Panc1 (cell line): ENCODE measurements around the gene P2RX4.
A peak's percentile ranks its signal among the peaks of the same experiment; 100 is the strongest.
"Not testable (repeated sequence)": the region's sequence is repeated elsewhere in the genome, so short reads cannot be mapped to it uniquely, and the experiment has no call there.

ENCODE experiments used
- POLR2AphosphoS5 ChIP-seq: IDR thresholded peaks from 2 replicates; pipeline ENCODE4 v1.6.1; 2012; ENCODE audit warnings: mild to moderate bottlenecking, low read depth, low read length, moderate library complexity
- TCF7L2 ChIP-seq: IDR thresholded peaks from 2 replicates; pipeline ENCODE4 v1.6.1; 2011; ENCODE audit warnings: mild to moderate bottlenecking, low read depth, low read length, inconsistent platforms
- TF ChIP-seq, protein P1 (sequence below): fragments of 450-650 bp; IDR thresholded peaks from 2 replicates; pipeline ENCODE4 v1.5.1; 2017; ENCODE audit warnings: mild to moderate bottlenecking
- TF ChIP-seq, protein P2 (sequence below), 2 experiments: IDR thresholded peaks; 2 replicates each; pipeline ENCODE4 v1.6.1; 2011 to 2012; ENCODE audit warnings: low read depth in 2 of 2, control low read depth in 1 of 2, low read length in 1 of 2, mild to moderate bottlenecking in 1 of 2, moderate library complexity in 1 of 2; ENCODE audit not compliant: insufficient read depth in 1 of 2

DNA sequence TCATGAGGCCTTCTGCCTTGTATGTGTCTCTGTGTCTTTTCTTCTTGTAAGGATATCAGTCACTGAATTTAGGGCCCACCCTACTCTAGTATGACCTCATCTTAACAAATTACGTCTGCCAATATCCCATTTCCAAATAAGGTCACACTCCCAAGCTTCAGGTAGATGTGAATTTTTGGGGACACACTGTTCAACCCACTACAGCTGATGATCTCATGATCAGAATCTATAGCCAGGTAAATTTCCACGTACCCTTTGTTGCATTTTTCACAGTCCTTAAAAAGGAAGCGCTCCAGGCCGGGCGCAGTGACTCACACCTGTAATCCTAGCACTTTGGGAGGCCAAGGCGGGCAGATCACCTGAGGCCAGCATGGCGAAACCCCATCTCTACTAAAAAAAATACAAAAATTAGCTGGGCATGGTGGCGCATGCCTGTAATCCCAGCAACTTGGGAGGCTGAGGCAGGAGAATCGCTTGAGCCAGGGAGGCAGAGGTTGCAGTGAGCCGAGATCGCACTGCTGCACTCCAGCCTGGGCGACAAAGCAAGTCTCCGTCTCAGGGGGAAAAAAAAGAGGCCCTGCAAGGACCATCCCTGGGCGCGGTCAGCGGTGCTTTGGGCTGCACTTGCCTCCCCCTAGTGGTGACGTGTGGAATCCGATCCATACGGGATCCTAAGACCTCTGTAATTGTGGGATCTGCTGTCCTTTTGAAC is 20.1 kb downstream of the P2RX4 start:
- TF ChIP-seq, protein P1, sequence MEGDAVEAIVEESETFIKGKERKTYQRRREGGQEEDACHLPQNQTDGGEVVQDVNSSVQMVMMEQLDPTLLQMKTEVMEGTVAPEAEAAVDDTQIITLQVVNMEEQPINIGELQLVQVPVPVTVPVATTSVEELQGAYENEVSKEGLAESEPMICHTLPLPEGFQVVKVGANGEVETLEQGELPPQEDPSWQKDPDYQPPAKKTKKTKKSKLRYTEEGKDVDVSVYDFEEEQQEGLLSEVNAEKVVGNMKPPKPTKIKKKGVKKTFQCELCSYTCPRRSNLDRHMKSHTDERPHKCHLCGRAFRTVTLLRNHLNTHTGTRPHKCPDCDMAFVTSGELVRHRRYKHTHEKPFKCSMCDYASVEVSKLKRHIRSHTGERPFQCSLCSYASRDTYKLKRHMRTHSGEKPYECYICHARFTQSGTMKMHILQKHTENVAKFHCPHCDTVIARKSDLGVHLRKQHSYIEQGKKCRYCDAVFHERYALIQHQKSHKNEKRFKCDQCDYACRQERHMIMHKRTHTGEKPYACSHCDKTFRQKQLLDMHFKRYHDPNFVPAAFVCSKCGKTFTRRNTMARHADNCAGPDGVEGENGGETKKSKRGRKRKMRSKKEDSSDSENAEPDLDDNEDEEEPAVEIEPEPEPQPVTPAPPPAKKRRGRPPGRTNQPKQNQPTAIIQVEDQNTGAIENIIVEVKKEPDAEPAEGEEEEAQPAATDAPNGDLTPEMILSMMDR, result peak; percentile 96
- TF ChIP-seq, protein P2, sequence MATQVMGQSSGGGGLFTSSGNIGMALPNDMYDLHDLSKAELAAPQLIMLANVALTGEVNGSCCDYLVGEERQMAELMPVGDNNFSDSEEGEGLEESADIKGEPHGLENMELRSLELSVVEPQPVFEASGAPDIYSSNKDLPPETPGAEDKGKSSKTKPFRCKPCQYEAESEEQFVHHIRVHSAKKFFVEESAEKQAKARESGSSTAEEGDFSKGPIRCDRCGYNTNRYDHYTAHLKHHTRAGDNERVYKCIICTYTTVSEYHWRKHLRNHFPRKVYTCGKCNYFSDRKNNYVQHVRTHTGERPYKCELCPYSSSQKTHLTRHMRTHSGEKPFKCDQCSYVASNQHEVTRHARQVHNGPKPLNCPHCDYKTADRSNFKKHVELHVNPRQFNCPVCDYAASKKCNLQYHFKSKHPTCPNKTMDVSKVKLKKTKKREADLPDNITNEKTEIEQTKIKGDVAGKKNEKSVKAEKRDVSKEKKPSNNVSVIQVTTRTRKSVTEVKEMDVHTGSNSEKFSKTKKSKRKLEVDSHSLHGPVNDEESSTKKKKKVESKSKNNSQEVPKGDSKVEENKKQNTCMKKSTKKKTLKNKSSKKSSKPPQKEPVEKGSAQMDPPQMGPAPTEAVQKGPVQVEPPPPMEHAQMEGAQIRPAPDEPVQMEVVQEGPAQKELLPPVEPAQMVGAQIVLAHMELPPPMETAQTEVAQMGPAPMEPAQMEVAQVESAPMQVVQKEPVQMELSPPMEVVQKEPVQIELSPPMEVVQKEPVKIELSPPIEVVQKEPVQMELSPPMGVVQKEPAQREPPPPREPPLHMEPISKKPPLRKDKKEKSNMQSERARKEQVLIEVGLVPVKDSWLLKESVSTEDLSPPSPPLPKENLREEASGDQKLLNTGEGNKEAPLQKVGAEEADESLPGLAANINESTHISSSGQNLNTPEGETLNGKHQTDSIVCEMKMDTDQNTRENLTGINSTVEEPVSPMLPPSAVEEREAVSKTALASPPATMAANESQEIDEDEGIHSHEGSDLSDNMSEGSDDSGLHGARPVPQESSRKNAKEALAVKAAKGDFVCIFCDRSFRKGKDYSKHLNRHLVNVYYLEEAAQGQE (IDR thresholded peaks at IDR 0.05; ENCODE audit: insufficient read depth in 1 of 2, low read depth in 2 of 2, low read length in 1 of 2), result not testable (repeated sequence)
- TF ChIP-seq POLR2AphosphoS5, TCF7L2: not testable (repeated sequence)
